NCI-H2196 (cell line): ENCODE results near the gene EFR3B.

ENCODE experiments used
- DNase-seq: peaks from one replicate; lab custom pipeline; 2025; ENCODE audit not compliant: unreplicated experiment; lab: John Stamatoyannopoulos, UW

The EFR3B gene

DNA sequence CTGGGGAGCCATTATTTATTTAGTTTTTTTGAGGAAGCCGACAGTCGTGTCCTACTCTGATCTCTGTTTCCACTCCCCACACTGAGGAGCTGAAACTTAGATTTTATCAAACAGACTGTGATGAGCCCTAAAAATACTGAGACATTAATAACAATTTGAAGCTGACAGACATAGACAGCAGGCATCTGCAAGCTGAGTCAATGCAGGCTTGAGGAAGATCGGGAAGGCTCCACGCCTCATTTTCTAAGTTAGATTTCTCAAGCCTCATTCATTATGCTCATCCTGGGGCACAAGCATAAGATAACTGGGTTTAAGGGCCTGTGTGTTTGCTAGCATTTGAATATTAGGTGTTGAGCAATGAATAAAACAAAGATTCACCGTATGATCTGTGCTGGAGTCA is 26.3 kb downstream of the EFR3B start:
- no peak for DNase-seq

GRCh38 chr2:25071966-25072365 is 30.1 kb downstream of the EFR3B start:
- no peak for DNase-seq

DNA sequence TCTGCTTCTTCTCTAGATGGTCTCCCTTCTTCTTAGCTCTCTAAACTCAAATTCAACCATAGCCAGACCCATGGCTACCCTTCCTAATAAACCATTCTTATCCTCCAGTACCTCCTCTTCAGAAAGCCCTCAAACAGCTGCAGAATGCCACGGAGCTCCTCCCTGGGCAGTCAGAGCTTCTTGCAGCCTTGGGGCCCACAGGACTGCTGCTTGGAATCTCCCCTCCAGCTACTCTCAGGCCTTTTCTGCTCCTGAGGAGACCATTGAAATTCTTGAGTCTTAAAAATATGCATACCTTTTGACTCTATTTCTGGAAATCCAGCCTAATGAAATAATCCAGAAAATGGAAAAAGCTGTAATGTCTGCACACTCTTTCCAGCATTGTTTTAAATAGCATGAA is 30.7 kb downstream of the EFR3B start:
- no peak for DNase-seq

- DNase-seq, result no peak
Measured at GRCh38 chr2:25073025-25073424, 31.1 kb downstream of the EFR3B start.

DNA sequence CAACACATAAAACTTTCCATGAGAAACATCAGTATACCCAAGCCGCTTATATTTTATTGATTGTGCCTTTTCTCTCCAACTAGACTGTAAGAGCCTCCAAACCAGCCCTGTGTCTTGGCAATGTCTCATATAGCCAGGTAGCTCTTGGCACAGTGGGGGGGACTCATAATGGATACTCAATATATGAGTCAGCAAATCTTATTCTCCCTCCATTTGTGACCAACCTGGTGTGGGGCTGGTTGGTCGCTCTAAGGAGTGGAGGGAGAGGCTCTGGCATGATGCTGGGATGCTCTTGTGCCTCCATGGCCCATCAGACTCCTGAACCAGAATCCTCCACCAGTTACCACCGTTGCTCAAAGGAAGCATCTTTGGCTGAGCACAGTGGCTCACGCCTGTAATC is 32.0 kb downstream of the EFR3B start:
- DNase-seq, result no peak

- no peak for DNase-seq
Measured at GRCh38 chr2:25074826-25075225, 33.0 kb downstream of the EFR3B start.

DNA sequence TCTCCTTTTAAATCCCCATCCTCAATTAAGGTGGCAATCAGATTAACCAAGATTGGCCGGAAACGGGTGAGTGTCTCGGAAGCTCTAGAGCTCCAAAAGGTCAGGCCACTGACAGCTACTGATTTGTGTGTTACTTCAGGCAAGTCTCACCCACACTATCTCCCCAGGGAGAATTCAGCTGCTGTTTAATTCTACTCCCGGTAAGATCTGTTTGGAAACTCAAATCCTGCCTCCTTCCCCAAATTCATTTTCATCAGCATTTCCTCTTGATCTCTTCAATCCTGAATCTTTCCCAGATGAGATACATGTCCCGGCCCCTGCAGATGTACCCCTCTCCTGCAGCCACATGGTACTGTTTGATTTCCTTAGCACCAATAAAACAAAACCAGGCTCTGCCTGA is 34.9 kb downstream of the EFR3B start:
- DNase-seq, result no peak

DNA sequence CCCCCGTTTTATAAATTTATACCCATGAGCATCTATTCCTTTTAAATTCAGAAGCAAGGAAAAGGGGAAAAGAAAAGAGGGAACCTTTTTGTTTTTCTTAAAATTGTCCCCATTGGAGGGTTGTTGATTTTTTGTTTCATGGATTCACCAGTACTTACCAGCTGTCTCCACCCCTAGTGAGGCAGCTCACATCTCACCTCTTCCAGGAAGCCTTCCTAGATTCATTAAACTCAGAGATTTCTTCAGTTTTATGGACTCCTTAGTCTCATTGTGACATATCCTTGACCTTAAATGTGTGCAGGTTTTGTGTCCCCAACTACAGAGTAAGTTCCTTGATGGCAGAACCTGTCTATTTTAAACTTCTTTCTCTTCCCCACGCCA is 35.9 kb downstream of the EFR3B start:
- no peak for DNase-seq

- DNase-seq, result peak; percentile 83
Measured at GRCh38 chr2:25078170-25079049, 36.5 kb downstream of the EFR3B start.

DNA sequence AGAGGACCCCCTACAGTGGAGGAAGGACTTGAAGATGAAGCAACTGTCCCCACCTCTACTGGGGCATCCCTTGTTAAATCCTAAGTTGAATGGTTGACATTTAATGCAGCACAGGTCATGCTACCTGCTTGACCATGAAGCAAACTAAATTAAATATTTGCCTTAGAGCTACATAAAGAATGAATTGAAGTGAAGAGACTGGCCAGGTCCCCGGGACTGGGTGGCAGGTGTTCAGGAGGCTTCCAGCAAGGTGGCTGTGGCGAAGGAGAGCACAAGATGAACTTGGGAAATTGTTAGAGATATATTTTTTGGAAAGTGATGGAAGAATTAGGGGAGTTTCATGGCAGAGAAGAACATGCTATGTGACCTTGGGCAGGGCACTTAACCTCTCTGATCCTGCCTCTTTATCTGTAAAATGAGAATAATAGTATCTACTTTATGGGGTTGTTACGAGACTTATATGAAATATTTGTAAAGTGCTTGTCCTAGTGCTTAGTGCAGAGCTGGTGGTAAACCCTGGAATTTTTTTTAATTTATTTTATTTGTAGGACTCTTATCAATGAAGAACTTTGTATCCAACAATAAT is 37.3 kb downstream of the EFR3B start:
- DNase-seq, result peak; percentile 66

GRCh38 chr2:25081237-25081790 is 39.4 kb downstream of the EFR3B start:
- DNase-seq, result no peak

DNA sequence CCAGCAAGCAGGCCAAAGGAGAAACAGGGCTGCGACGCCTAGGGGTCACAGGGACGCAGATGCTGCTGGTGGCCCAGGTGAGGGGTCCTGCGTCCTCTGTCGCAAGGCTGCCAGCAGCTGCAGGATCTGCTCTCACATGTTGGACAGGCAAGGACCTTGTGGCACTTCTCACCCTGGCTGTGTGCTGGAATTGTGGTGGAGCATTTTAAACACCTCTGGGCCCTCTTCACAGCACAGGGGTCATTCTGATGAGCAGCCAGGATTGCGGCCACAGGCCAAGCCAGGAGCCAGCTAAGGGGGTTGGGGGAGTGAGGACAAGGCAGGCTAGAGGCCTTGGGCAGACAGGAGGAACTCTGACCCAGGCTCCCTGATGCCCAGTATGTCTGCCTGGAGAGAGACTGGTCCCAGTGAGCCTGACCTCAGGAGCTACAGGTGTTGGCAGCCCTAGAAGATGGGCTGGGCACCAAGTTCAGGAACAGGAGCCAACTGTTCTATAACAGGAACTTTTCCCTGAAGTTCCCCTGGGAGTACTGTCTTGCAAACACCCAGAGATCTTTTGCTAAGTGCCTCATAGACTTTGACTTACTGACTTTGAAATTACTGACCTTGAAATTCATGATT is 40.2 kb downstream of the EFR3B start:
- no peak for DNase-seq

GRCh38 chr2:25085761-25086560 is 44.1 kb downstream of the EFR3B start:
- DNase-seq, result peak; percentile 74

DNA sequence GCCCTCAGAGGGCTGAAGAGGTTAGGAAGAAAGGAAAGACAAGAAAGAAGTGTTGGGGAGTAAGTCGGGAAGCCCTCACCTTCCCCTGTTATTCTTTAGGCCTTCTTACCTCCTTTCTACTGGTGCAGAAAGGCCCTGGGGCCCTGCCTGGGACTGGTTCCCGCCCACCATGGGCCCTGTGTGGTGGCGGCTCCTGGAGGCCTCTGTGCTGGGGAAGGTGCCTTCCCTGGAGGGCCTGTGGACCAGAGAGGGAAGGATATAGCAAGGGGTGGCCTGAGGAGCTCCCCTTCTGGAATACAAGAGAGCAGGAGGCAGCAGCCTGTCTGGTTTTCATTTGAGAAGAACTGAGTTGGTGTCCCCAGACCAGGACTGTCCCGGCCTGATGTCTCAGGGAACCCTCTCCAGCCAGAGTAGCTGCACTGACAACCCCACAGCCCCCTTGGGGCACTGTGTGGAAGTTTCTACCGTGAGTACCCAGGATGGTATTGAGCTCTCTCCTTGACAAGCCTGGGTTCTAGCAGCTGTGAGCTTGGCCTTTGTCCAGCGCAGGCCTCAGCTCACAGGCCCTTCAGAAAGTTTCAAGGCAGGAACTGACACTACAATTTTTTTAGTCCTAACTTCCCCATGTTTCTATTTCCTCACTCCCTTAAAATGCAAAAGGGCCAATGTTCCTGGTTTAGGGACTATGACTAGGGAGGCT is 47.1 kb downstream of the EFR3B start:
- no peak for DNase-seq

DNA sequence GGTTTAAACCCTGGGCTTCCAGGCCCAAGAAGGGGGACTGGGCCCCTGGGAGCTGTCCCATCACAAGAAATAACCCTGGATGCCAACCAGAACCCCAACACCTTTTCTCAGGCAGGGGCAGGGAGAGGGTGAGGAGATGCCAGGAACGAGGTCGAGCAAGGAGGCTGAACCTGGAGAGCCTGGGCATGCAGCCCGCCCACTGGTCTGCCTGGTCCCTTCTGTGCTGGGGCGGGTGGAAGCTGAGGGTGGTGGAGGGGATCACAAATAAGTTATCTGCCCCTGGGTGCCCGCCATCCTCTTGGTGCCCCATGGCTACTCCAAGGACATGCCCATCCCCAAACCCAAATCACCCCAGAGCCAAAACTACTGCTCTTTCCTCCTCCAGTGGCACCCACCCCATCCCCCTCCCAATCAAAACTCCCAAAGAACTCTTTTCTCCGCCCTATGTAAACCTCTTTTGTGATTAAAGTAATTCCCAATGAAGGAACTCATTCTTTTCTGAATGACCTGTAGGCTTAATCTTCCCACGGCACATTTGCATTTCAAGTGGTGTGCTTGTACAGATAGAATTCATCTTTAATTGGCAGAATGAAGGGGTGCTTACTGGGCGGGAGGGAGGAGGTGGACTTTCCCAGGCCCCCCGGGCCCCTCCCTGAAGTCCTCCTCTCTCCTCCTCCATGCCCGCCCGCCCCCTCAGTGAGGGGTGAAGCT is 47.9 kb downstream of the EFR3B start:
- no peak for DNase-seq

DNA sequence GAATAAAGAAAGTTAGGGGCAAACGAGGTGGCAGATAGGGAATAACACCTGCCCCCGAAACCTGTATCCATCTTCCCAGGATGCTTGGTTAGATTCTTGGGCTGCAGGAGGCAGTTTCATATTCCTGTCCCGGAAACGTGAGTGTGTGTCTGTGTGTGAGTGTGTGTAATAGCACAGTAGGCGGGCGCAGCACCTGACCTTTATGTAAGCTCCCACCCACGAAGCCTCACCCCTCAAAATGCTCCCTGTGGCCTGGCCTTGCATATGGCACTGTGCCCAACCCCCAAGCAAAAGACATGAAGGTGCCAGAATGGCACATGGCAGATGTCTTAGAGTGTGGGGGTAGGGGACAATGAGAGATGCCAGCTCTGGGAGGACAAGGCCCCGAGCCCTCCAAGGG is 48.9 kb downstream of the EFR3B start:
- DNase-seq, result no peak

- no peak for DNase-seq
Measured at GRCh38 chr2:25091265-25091664, 49.4 kb downstream of the EFR3B start.

DNA sequence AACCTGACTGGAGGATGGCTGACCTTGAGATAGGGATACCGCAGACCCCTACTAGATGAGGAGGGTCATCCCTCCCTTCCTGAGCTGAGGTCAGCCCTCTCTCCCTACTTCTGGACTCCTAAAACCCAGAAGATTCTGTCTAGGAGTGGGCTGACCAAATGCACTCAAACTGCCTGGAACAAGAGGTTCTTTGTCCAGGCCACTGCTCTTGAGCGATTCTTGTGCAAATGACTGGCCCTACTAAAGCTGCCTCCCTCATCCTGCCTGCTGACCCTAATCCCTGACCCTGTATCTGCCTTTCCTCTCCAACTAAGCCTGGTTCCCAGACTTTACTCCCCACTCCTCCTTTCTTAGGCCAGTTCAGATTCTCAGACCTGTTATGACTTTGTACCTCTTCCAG is 56.2 kb downstream of the EFR3B start:
- no peak for DNase-seq

- no peak for DNase-seq
Measured at GRCh38 chr2:25098670-25099486, 57.0 kb downstream of the EFR3B start.
